DND-41 (cell line): Measurements from ENCODE around the gene LTA.

Source experiments
- CTCF ChIP-seq: IDR thresholded peaks from 2 replicates; pipeline ENCODE4 v1.5.1; 2012; ENCODE audit warnings: borderline replicate concordance, low read length, moderate library complexity, mild to moderate bottlenecking; ENCODE audit not compliant: poor library complexity, severe bottlenecking; ENCODE audit errors: extremely low read depth
- EZH2 ChIP-seq: IDR thresholded peaks from 3 replicates; pipeline ENCODE4 v1.6.1; 2012; ENCODE audit warnings: borderline replicate concordance, low read depth, mild to moderate bottlenecking, moderate library complexity, low read length, inconsistent platforms; ENCODE audit not compliant: severe bottlenecking

GRCh38 chr6:31558631-31559500 lies 13.2 kb upstream of the LTA start:
- no peak for TF ChIP-seq CTCF
- TF ChIP-seq EZH2: no peak
